Measurements from ENCODE around the gene LSS.

DNA sequence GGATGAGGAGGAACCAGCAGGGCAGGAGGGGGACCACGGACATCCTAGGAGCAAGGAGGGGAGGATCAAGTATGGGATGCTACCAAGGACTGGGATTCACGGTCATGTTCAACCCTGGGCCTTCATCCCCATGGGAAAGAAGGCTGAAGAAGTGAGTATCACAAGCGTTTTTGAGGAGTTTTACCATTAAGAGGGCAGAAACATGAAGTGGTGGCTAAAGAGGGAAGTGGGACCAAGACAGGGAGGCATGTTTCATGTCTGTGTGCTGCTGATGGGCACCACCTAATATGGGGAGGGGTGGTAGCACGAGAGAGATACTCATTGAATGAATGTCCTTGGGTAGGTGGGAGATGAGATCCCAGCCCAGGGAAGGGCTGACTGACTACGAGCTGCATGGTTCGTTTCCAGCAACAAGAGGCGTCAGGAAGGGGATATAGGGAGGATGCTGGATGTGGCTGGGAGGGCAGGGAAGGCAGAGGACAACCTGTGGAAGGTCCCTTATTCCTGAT, 11.3 kb upstream of the LSS start:
- TF ChIP-seq, protein P1, sequence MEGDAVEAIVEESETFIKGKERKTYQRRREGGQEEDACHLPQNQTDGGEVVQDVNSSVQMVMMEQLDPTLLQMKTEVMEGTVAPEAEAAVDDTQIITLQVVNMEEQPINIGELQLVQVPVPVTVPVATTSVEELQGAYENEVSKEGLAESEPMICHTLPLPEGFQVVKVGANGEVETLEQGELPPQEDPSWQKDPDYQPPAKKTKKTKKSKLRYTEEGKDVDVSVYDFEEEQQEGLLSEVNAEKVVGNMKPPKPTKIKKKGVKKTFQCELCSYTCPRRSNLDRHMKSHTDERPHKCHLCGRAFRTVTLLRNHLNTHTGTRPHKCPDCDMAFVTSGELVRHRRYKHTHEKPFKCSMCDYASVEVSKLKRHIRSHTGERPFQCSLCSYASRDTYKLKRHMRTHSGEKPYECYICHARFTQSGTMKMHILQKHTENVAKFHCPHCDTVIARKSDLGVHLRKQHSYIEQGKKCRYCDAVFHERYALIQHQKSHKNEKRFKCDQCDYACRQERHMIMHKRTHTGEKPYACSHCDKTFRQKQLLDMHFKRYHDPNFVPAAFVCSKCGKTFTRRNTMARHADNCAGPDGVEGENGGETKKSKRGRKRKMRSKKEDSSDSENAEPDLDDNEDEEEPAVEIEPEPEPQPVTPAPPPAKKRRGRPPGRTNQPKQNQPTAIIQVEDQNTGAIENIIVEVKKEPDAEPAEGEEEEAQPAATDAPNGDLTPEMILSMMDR (IDR thresholded peaks at IDR 0.05): no peak
- no peak for TF ChIP-seq POLR2AphosphoS5 (IDR thresholded peaks at IDR 0.05)

Measured in transverse colon (tissue), 4 donors.